Activated CD8-positive, alpha-beta memory T cell treated with anti-CD3 and anti-CD28 coated beads, Interleukin-2, amount 50 U/mL, for 4 hours (primary cell): ENCODE results near the gene LRP1-AS.
"Not testable (repeated sequence)": the region's sequence is repeated elsewhere in the genome, so short reads cannot be mapped to it uniquely, and the experiment has no call there.

ENCODE experiments used
- DNase-seq: peaks from one replicate; pipeline ENCODE4 v3.0.0-alpha.2; 2020

Gene LRP1-AS

GRCh38 chr12:57138526-57139272 is 8.7 kb downstream of the LRP1-AS start:
- no peak for DNase-seq

- no peak for DNase-seq
Observed at GRCh38 chr12:57135527-57136326, 11.7 kb downstream of the LRP1-AS start.

GRCh38 chr12:57134949-57135348 is 12.5 kb downstream of the LRP1-AS start:
- no peak for DNase-seq

GRCh38 chr12:57133916-57134315 is 13.5 kb downstream of the LRP1-AS start:
- no peak for DNase-seq

- DNase-seq, result no peak
Observed at GRCh38 chr12:57133013-57133569, 14.3 kb downstream of the LRP1-AS start.

- DNase-seq, result no peak
Observed at GRCh38 chr12:57131896-57132744, 15.3 kb downstream of the LRP1-AS start.

GRCh38 chr12:57130941-57131340 is 16.5 kb downstream of the LRP1-AS start:
- DNase-seq, result no peak

- DNase-seq, result no peak
Observed at GRCh38 chr12:57129889-57130288, 17.5 kb downstream of the LRP1-AS start.

GRCh38 chr12:57129321-57129842 is 18.0 kb downstream of the LRP1-AS start:
- DNase-seq, result no peak

GRCh38 chr12:57128519-57129247 is 18.7 kb downstream of the LRP1-AS start:
- DNase-seq, result no peak

- DNase-seq, result peak; percentile 80
Observed at GRCh38 chr12:57127726-57128518, 19.5 kb downstream of the LRP1-AS start, which contains the start of gene LRP1. TSS of gene LRP1 (plus strand) at chr12:57128483. CDS start at chr12:57128965, 482 bp downstream.

- DNase-seq, result peak; percentile 81
Observed at GRCh38 chr12:57127101-57127725, 20.2 kb downstream of the LRP1-AS start.

GRCh38 chr12:57126561-57126960 is 20.9 kb downstream of the LRP1-AS start:
- no peak for DNase-seq

- DNase-seq, result no peak
Observed at GRCh38 chr12:57126061-57126460, 21.4 kb downstream of the LRP1-AS start.

- DNase-seq, result peak; percentile 77
Observed at GRCh38 chr12:57124261-57124877, 23.1 kb downstream of the LRP1-AS start.

- no peak for DNase-seq
Observed at GRCh38 chr12:57123813-57124212, 23.6 kb downstream of the LRP1-AS start.

GRCh38 chr12:57120718-57121117 is 26.7 kb downstream of the LRP1-AS start:
- not testable (repeated sequence) for DNase-seq

- no peak for DNase-seq
Observed at GRCh38 chr12:57119294-57120085, 27.9 kb downstream of the LRP1-AS start.

- no peak for DNase-seq
Observed at GRCh38 chr12:57118711-57119271, 28.6 kb downstream of the LRP1-AS start.
